ENCODE results near the gene FAM78B. TPM values are rescaled to one million over a fixed set of nuclear protein-coding genes. Genes with fewer than 3 reads are reported as not detected.

FAM78B gene
- total and polyA plus RNA-seq, 2 donors (not counting 3 experiments of a cell fraction or from before 2014, with no cell fraction given), result 0.10 TPM; not detected in 1

GRCh38 chr1:166133857-166134256 is 32.9 kb downstream of the FAM78B start:
- H3K36me3 ChIP-seq (ENCODE audit: control insufficient read depth in 2 of 2, extremely low read depth in 1 of 2, insufficient read depth in 2 of 2, low read length in 2 of 2), result no peaks in the 10 kb centered on the region
- no peak overlapping the region for H3K4me2 ChIP-seq (ENCODE audit: insufficient read depth, low read length)
- no peaks in the 10 kb centered on the region for H4K20me1 ChIP-seq (replicated peaks; ENCODE audit: control insufficient read depth, extremely low read depth, insufficient read depth, low read length)
- TF ChIP-seq POLR2A (IDR thresholded peaks at IDR 0.05; ENCODE audit: low read depth, low read length), result no peak
- no peak for TF ChIP-seq MYC (IDR thresholded peaks at IDR 0.05; ENCODE audit: low read depth, low read length)
- TF ChIP-seq, protein P1, sequence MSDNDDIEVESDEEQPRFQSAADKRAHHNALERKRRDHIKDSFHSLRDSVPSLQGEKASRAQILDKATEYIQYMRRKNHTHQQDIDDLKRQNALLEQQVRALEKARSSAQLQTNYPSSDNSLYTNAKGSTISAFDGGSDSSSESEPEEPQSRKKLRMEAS (IDR thresholded peaks at IDR 0.05; ENCODE audit: insufficient read depth, insufficient read length), result no peak
- TF ChIP-seq GATA2 (IDR thresholded peaks at IDR 0.05; ENCODE audit: insufficient read depth, insufficient read length, low read depth, low read length), result no peak
- TF ChIP-seq JUN (IDR thresholded peaks at IDR 0.05; ENCODE audit: borderline replicate concordance, insufficient read depth, insufficient read length, low read depth), result no peak
- no peak for TF ChIP-seq POLR2AphosphoS5 (IDR thresholded peaks at IDR 0.05; ENCODE audit: insufficient read depth, low read depth, low read length)
- no peak for TF ChIP-seq FOS (IDR thresholded peaks at IDR 0.05; ENCODE audit: borderline replicate concordance, insufficient read depth, low read length)
- TF ChIP-seq CTCF (IDR thresholded peaks at IDR 0.05; ENCODE audit: extremely low read depth in 1 of 2, insufficient read depth in 1 of 2, low read depth in 1 of 2, low read length in 2 of 2), result no peak
- intact Hi-C loops (cut with micrococcal nuclease) (no loop called here), dilution Hi-C loops (cut with MboI; ENCODE audit: extremely low pct_ligation_motif_present, low sequenced_read_pairs) (no loop called here)
- H3K9me1 ChIP-seq (replicated peaks; ENCODE audit: control insufficient read depth, extremely low read depth, insufficient read depth, low read length), result no peaks in the 10 kb centered on the region
- H2AFZ ChIP-seq (ENCODE audit: low read depth, low read length), result no peak overlapping the region
- no peaks in the 10 kb centered on the region for H3K27me3 ChIP-seq (ENCODE audit: control insufficient read depth in 2 of 2, insufficient read depth in 2 of 2, low read length in 2 of 2)
- no peak for FAIRE-seq
- no peaks in the 10 kb centered on the region for H3K79me2 ChIP-seq (ENCODE audit: control insufficient read depth, insufficient read depth, low read length)
- H3K9me3 ChIP-seq (replicated peaks; ENCODE audit: control insufficient read depth, insufficient read depth, low read length), result no peaks in the 10 kb centered on the region
- no peaks in the 10 kb centered on the region for H3K4me1 ChIP-seq (ENCODE audit: control insufficient read depth, extremely low read depth, insufficient read depth, low read length)
- no peak overlapping the region for H3K4me3 ChIP-seq (replicated peaks in 1 of 3; ENCODE audit: insufficient read depth in 1 of 3, low read depth in 1 of 3, low read length in 3 of 3)
- BruUV-seq (replicated peaks), result no TSS peak
- no peak for DNase-seq (ENCODE audit: low read depth, low spot score)
- POLR2A ChIA-PET, result no interaction called here
- no peak overlapping the region for H3K27ac ChIP-seq (ENCODE audit: insufficient read depth, low read depth, low read length)
- CTCF ChIA-PET, result no interaction called here
- H3K9ac ChIP-seq (replicated peaks; ENCODE audit: extremely low read depth, insufficient read depth, low read length), result no peak overlapping the region
